Fibroblast of lung (primary cell): ENCODE measurements around the gene TSPAN9.

Experiments
- EZH2 ChIP-seq: IDR thresholded peaks from 2 replicates; pipeline ENCODE4 v1.5.1; 2012; ENCODE audit warnings: low read length, control low read depth, mild to moderate bottlenecking; ENCODE audit errors: missing control alignments
- TF ChIP-seq, protein P1 (sequence below), 2 donors: IDR thresholded peaks in 1 of 2; conservative IDR thresholded peaks in 1 of 2; 1 replicate in 1 of 2; 2 replicates in 1 of 2; pipeline ENCODE4 v1.5.1; 2011 to 2012; ENCODE audit warnings: low read length in 2 of 2, control low read depth in 1 of 2, inconsistent platforms in 1 of 2, low read depth in 1 of 2, mild to moderate bottlenecking in 1 of 2

DNA sequence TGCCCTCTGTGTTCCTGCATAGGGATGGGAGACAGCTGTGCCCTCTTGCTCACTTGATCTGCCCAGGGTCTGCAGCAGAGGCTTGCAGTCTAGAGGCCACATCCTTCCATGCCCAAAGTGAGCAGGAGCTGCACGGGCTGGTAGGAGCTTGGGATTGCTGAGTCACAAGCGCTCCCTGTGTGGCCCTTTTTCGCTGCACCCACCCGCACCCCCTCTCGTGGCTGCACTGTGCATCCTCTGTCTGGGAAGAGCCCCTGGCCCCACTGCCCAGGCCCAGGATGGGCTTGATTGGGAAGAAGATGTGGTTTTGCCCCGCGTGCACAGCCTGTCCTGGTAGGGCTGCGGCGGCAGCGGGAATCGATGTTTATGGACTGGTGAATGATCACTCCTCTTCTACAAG, 192.4 kb downstream of the TSPAN9 start:
- TF ChIP-seq, protein P1, sequence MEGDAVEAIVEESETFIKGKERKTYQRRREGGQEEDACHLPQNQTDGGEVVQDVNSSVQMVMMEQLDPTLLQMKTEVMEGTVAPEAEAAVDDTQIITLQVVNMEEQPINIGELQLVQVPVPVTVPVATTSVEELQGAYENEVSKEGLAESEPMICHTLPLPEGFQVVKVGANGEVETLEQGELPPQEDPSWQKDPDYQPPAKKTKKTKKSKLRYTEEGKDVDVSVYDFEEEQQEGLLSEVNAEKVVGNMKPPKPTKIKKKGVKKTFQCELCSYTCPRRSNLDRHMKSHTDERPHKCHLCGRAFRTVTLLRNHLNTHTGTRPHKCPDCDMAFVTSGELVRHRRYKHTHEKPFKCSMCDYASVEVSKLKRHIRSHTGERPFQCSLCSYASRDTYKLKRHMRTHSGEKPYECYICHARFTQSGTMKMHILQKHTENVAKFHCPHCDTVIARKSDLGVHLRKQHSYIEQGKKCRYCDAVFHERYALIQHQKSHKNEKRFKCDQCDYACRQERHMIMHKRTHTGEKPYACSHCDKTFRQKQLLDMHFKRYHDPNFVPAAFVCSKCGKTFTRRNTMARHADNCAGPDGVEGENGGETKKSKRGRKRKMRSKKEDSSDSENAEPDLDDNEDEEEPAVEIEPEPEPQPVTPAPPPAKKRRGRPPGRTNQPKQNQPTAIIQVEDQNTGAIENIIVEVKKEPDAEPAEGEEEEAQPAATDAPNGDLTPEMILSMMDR (conservative IDR thresholded peaks at IDR 0.05 in 1 of 2, IDR thresholded peaks at IDR 0.05 in 1 of 2; ENCODE audit: low read depth in 1 of 2, low read length in 2 of 2): peak in 1 of 2 donors; percentile 18
- TF ChIP-seq EZH2: no peak
